Astrocyte of the spinal cord (primary cell): Measurements from ENCODE around the gene SLC34A1.

Experiments
- DNase-seq: peaks from one replicate; pipeline ENCODE4 v3.0.0; 2011; ENCODE audit warnings: low read depth, low spot score
- H3K4me3 ChIP-seq: 2 replicates; pipeline ENCODE4 v1.5.1; 2011; ENCODE audit warnings: low read depth, mild to moderate bottlenecking, low read length, moderate library complexity
- in situ Hi-C: cut with HindIII; loops from 2 replicates; pipeline ENCODE4 v1.10.0; 2017; ENCODE audit warnings: low sequenced_read_pairs
- TF ChIP-seq, protein P1 (sequence below): IDR thresholded peaks from 2 replicates; pipeline ENCODE4 v1.5.1; 2012; ENCODE audit warnings: low read depth, mild to moderate bottlenecking, low read length, inconsistent platforms

SLC34A1 gene

DNA sequence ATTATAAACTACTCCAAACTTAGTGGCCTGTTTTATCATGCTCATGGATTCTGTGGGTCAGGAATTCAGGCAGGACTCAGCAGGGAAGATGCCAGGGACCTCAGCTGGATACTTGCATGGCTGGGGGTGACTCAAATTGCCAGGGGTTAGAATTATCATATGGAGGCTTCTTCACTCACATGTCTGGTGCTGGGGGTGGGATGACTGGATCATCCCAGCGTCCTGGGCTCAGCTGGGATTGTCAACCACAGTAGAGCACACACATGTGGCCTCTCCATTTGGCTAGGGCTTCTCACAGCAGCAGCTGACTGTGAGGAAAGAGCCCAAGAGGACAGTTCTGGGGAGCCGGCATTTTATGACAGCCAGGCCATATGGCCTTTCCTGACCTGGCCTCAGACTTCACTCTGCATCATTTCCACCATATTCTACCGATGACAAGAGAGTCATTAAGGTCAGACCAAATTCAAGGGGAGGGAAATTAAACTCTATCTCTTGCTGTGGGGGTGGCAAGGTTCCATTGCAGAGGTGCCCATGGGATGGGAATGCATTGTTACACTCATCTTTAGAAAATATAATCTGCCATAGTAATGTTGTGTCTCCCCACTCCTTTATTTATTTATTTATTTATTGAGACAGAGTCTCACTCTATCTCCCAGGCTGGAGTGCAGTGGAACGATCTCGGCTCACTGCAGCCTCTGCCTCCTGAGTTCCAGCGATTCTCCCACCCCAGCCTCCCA, 37.0 kb downstream of the SLC34A1 start:
- DNase-seq: no peak
- in situ Hi-C loops: no loop called here
- TF ChIP-seq, protein P1, sequence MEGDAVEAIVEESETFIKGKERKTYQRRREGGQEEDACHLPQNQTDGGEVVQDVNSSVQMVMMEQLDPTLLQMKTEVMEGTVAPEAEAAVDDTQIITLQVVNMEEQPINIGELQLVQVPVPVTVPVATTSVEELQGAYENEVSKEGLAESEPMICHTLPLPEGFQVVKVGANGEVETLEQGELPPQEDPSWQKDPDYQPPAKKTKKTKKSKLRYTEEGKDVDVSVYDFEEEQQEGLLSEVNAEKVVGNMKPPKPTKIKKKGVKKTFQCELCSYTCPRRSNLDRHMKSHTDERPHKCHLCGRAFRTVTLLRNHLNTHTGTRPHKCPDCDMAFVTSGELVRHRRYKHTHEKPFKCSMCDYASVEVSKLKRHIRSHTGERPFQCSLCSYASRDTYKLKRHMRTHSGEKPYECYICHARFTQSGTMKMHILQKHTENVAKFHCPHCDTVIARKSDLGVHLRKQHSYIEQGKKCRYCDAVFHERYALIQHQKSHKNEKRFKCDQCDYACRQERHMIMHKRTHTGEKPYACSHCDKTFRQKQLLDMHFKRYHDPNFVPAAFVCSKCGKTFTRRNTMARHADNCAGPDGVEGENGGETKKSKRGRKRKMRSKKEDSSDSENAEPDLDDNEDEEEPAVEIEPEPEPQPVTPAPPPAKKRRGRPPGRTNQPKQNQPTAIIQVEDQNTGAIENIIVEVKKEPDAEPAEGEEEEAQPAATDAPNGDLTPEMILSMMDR: no peak

GRCh38 chr5:177423671-177424070, 39.4 kb downstream of the SLC34A1 start:
- in situ Hi-C loops: no loop called here
- no peak overlapping the region for H3K4me3 ChIP-seq
- TF ChIP-seq, protein P1: no peak
- DNase-seq: no peak

More for the DNA sequence above, 37.0 kb downstream of the SLC34A1 start:
- H3K4me3 ChIP-seq: no peak overlapping the region

DNA sequence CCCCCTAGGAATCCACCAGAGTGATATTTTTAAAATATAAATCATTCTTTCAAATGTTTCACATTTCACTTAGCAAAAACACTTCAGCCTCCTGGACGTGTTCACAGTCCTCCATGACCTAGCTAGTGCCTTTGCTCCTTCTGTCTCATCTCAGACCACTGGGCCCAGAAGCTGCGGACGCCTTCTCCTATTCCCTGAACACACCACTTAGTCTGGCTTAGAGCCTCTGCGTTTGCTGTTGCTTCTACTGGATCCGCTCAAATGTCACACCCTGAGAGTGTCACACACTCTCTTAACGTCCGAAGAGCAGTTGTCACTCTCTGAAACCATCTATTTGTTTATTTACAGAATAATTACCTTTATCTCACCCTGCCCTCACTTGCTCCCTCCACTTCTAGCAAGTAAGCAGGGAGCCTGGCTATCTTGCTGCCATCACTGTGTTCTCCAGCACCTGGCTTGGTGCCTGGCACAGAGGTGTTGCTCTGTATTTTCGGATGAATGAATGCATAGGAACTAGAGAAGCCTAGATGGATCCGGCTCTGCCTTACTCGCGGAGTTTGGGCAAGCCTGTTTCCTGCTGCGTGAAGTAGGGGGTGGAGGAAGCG, 41.1 kb downstream of the SLC34A1 start:
- no peak for DNase-seq
- in situ Hi-C loops: no loop called here
- TF ChIP-seq, protein P1: no peak
- H3K4me3 ChIP-seq: peak overlapping the region; percentile 57

DNA sequence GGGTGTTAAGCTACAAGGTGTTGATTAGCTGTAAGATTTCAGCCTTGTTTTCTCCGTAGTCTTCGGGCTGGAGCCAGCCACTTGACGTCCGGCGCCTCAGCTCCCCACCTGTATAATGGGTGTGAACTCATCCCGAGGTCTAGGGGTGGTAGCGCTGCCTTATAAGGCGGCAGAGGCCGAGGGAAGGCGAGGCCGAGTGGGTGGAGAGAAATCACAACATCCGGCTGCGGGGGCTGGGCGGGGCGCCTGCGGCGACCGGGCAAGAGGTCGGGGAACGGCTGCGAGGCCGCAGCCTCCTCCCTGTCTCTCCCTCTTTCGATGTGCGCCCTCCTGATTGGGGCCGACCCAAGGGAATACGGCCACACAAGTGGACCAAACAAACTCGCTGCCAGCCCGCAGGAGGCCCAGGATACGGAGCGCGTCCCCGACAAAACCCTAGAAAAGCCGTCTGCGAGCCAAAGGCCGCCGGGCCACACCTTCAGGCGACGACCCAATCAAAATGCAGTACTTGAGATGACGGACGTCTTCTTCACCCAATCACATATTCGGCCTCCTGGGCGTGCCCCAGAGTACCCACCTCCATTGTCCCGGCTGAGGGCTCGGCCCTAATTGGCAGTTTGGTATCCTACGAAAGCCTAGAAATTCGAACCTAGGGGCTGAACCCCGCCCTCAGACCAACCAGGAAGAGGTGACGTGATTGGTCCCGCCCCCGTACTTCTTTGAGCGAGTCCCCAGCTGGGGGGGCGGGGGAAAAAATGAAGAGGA, 41.7 kb downstream of the SLC34A1 start:
- TF ChIP-seq, protein P1: no peak
- in situ Hi-C loops: no loop called here
- H3K4me3 ChIP-seq: peak overlapping the region; percentile 57
- DNase-seq: peak; percentile 100

GRCh38 chr5:177426566-177427210, 42.5 kb downstream of the SLC34A1 start, which contains the start of gene GRK6:
Gene GRK6, plus strand, starts transcription at chr5:177426676. Its CDS starts 170 bp downstream, at chr5:177426846.
- TF ChIP-seq, protein P1: no peak
- DNase-seq: no peak
- in situ Hi-C loops: no loop called here
- peak within 1 kb of the TSS; percentile 73 for H3K4me3 ChIP-seq

DNA sequence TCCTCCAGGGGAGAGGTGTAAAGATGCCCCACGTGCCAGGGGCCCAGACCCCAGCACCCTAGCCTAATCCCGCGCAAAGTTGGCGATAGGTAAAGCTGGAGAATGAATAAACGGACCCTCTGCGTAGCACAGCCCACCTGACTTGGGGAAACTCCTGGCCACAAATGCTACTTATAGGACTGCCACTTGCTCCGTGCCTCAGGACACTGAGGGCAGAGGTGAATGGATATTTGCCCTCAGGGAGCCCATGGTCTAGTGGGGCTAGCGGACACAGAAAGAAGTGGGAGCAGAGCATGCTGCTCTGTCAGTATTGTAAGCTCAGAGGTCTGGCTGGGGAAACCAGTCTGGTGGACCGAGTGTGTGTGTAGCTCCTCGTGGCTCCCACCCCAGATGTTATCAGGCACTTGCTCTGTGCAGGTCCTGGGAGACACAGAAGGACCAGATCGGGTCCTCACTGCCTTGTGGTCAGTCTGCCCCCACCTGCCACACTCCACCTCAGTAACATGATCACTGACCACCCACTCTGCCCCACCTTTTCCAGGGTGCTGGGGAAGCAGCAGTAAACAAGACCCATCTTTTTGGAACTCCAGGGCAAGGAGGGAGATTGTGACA, 43.1 kb downstream of the SLC34A1 start:
- DNase-seq: no peak
- in situ Hi-C loops: no loop called here
- peak overlapping the region; percentile 73 for H3K4me3 ChIP-seq
- TF ChIP-seq, protein P1: no peak
